ENCODE measurements around the gene SDHC. TPM values are rescaled to one million over a fixed set of nuclear protein-coding genes. Genes with fewer than 3 reads are reported as not detected.
"Not testable (repeated sequence)": the region's sequence is repeated elsewhere in the genome, so short reads cannot be mapped to it uniquely, and the experiment has no call there.

The SDHC gene
- total RNA-seq, 1 experiment from 2014 or later: 466 TPM

DNA sequence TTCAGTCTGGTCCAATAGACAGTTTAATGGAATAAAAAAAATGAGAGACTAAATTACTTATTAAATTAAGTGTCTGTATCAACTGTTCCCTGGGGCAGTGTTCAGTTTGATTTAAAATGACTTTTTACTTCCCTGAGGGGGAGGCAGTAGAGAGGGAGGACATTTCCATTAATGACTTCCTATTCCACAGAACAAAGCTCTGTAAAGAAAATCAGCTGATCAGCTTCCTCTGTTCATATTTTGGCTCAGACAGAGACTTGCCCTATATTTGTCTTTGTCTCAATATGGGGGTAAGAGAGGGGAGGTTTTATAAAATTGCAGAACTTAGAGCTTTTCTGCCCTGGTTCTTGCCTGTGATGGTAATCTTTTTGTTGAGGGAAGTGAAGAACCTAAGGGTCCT is 45.1 kb downstream of the SDHC start:
- H3K27me3 ChIP-seq: no peaks in the 10 kb centered on the region
- H3K36me3 ChIP-seq: peaks cover 29% of the 10 kb centered on the region
- DNase-seq: no peak
- no peaks in the 10 kb centered on the region for H3K9me3 ChIP-seq
- H3K4me3 ChIP-seq: no peak overlapping the region

DNA sequence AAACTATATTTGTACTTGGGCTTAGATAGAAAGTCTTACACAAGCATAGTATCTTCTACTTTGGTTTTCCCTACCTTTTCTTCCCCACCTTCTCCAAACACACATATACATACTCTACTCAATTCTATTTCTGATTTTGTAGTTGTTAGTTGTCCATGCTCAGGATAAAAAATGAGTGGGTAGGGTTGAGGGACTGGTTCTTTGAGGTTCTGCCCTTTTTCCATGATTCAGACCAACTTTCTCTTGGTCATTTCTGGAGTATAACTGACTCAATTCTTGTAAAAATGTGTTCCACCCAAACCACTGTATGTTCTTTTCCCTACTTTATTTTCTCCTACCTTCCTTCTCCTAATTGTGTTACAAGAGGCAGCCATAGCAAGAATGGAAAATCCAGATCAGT is 50.2 kb downstream of the SDHC start:
- DNase-seq: no peak
- H3K4me3 ChIP-seq: no peak overlapping the region
- peaks cover 31% of the 10 kb centered on the region for H3K36me3 ChIP-seq
- no peaks in the 10 kb centered on the region for H3K9me3 ChIP-seq
- no peaks in the 10 kb centered on the region for H3K27me3 ChIP-seq

DNA sequence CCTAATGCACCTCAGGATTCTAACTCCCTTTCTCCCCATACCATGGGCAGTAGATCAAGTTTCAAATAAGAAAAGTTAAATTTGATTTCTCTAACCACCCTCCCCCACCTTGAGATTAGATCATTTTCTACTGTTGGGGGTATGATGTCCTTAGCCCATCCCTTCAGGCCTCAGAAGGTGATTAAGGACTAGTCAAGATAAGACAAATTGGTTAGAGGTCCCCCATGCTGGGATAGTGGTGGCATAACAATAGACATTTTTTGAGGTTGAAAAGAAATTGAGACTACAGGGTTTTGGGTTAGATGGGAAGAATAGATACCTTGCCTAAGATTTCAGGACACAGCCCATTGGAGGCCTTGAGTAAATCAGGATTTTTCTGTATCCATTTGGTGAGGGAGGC is 51.0 kb downstream of the SDHC start:
- DNase-seq: no peak
- Histone ChIP-seq H3K9me3 (no peaks in the 10 kb centered on the region), H3K36me3 (peaks cover 28% of the 10 kb centered on the region), H3K27me3 (no peaks in the 10 kb centered on the region), H3K4me3 (no peak overlapping the region)

DNA sequence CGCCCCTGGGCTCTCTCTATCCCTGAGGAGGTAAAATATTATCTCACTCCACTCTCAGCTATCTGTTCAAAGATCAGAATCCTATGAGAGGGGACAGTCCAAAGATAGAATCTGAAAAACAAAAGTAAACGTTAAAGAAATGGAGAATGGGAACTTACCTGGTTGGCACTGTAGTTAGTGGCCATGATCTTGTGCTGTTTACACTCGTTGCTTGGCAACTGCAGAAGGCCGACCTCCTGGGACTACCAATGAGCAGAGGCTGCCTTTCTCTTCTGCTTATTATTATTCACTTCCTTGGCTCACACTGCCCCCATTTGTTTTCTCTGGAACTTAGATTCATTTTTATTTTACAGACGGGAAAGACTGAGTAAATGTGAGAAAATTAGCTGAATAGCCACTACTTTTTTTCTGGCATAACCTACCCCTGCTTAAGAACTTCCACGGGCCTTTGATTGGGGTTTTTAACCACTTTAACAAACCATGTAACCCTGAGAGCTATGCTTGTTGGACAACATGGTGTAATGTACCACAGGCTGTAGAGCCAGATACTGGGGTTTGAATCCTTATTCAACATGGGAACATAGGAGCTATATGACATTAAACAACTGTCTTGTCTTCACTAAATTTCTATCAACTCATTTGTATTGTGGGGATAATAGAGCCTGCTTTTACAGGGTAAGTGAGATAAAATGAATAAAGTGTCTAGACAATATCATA is 53.7 kb downstream of the SDHC start, which contains the start of gene CFAP126:
CFAP126 (minus strand) TSS at position 193 of the 717 bp plus-strand sequence; CDS start at position 185, 8 bp downstream.
- Histone ChIP-seq H3K4me3 (no peak within 1 kb of the TSS), H3K27me3 (no peaks in the 10 kb centered on the region), H3K36me3 (peaks cover 28% of the 10 kb centered on the region), H3K9me3 (no peaks in the 10 kb centered on the region)
- DNase-seq: peak; percentile 51

DNA sequence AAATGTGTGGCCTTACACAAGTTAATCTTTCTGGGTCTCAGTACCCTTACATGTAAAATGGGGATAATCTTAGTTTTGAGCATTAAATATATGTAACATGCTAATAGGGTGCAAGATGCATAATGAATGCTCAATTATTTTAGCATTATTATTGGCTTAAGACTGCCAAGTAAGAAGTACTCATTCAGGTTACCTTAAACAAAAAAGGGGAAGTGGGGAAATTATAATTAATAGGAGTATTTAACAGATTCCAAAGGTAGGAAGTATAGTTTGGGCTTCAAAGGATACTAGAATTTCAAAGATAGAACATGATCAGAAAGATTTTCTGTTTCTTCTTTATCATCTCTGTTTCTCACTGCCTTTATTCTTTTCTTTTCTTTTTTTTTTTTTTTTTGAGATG is 59.3 kb downstream of the SDHC start:
- DNase-seq: no peak
- H3K4me3 ChIP-seq: no peak overlapping the region
- no peaks in the 10 kb centered on the region for H3K36me3 ChIP-seq
- no peaks in the 10 kb centered on the region for H3K9me3 ChIP-seq
- H3K27me3 ChIP-seq: no peaks in the 10 kb centered on the region

DNA sequence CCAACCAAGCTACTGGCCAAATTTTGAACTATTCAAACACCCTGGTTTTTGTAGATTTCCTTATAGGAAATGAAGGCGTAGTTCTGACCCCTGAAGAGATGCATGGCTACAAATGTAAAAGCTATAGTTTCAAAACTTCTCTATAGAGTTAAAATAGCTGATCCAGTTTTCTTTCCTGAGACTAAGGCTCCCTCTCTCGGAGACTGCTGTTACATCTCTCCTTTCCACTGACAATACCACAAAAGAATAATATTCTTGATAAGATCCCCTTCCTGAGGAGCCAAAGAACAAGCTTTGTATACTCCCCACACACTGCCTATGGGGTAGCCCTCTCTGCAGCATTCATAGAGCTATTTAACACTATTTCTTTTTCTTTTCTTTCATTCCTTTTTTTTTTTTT is 60.2 kb downstream of the SDHC start:
- no peaks in the 10 kb centered on the region for H3K9me3 ChIP-seq
- H3K27me3 ChIP-seq: no peaks in the 10 kb centered on the region
- DNase-seq: no peak
- H3K4me3 ChIP-seq: no peak overlapping the region
- no peaks in the 10 kb centered on the region for H3K36me3 ChIP-seq

DNA sequence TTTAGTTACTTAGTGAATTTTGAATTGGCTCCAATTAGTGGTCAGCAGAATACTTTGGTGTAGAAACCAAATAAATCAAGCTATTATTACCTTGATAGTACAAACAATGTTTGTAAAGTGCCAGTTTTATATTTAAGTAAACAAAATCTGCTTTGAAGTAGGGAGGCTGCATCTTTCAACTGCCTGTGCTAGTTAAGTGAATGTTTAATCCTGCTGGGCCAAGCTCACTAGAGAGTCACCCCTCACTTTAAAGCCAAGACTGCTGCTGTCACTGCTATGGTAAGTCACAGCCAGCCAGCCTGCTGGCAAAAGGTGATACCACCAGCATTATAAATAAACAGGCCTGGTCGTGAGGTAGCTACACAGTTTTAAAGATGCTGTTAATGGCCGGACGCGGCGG is 63.8 kb downstream of the SDHC start:
- Histone ChIP-seq H3K4me3 (no peak overlapping the region), H3K9me3 (no peaks in the 10 kb centered on the region), H3K36me3 (no peaks in the 10 kb centered on the region), H3K27me3 (no peaks in the 10 kb centered on the region)
- no peak for DNase-seq

DNA sequence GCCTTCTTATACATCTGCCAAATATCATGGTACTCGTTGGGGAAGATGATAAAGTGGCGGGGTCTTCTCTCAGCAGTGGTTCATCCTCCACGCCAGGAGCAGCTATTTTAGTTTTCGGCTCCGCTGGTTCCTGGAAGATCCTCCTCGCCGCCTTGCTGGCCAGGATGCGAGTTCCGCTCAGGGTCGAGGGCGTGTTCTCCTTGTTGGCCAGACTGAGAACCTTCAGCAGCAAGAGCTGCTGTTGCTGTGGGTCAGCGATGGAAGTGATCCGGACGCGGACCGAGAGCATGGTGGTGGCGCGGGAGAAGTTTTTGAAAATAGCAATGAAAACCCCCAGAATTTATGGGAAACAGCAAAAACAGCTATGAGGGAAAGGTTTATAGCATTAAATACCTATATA is 64.9 kb downstream of the SDHC start:
- Histone ChIP-seq H3K4me3 (peak overlapping the region; percentile 40), H3K9me3 (no peaks in the 10 kb centered on the region)

DNA sequence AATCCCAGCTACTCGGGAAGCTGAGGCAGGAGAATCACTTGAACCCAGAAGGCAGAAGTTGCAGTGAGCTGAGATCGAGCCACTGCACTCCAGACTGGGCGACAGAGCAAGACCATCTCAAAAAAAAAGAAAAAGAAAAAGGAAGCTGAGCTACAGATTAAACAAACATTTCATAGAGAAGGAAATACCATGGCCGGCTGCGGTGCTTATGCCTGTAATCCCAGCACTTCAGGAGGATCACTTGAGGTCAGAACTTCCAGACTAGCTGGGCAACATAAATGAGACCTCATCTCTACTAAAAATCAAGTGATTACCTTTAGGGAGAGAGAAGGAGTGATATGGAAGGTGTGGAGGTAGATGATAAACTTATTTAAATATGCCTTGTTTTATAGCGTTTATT is 67.5 kb downstream of the SDHC start:
- Histone ChIP-seq H3K4me3 (no peak overlapping the region), H3K36me3 (no peaks in the 10 kb centered on the region), H3K27me3 (no peaks in the 10 kb centered on the region), H3K9me3 (no peaks in the 10 kb centered on the region)
- no peak for DNase-seq

More for the DNA sequence above, 64.9 kb downstream of the SDHC start:
- H3K27me3 ChIP-seq: no peaks in the 10 kb centered on the region
- peak; percentile 84 for DNase-seq
- no peaks in the 10 kb centered on the region for H3K36me3 ChIP-seq

DNA sequence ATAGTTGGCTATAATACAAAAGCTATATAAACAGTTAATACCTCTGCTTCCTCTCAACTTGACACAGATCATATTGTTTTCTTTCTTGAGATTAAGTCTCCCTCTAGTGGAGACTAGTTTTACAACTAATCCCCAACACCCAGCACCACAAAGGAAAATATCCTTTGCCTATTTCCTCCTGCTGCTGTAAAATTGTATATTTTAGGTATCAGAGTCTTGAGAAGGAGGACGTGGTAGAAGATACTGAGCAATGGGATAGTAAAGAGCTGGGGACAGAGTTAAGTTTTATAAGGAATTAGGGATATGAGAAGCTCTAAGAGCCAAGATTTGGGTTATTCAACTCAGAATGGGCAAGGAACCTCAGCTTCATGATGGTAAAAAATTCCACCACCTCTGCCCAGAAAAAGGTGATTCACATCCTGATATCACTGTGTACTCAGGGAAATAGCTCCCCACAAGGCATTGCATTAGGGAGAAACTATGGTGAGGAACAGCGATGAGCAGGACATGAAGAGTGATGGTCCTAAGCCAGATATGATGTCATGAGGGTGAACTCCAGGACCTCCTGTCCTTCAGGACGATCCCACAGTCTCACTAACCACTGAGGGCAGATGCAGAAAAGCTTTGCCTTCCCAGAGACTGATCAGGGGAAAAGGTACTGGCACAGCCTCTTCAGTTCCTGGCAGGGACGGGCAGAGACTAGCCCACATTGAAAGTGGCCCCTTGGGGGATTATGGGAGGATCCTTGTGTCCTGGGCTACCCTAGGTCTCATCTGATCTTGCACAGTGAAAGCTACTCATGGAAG is 68.2 kb downstream of the SDHC start:
- no peaks in the 10 kb centered on the region for H3K9me3 ChIP-seq
- DNase-seq: peak; percentile 73
- no peaks in the 10 kb centered on the region for H3K27me3 ChIP-seq
- H3K36me3 ChIP-seq: no peaks in the 10 kb centered on the region
- no peak overlapping the region for H3K4me3 ChIP-seq

DNA sequence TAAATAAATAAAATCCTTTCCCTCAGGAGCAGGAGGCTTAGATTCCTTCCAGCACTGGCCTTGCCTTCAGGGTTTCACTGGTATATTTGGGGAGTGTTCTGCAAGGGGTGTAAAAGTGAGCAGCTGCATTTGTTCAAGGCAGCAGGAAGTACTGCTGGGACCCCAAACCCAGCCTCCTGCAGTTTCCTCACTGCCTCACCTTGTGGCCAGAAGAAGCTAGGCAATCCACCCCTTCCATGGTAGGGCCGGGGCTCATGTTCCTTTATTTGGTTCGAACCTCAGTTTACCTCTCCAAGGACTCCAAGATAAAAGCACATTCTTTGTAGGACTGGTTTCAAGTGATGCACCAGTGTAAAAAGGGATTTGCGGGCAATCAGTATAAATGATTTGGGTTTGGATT is 74.5 kb downstream of the SDHC start:
- no peak for DNase-seq
- Histone ChIP-seq H3K9me3 (no peaks in the 10 kb centered on the region), H3K36me3 (no peaks in the 10 kb centered on the region), H3K4me3 (no peak overlapping the region), H3K27me3 (no peaks in the 10 kb centered on the region)

DNA sequence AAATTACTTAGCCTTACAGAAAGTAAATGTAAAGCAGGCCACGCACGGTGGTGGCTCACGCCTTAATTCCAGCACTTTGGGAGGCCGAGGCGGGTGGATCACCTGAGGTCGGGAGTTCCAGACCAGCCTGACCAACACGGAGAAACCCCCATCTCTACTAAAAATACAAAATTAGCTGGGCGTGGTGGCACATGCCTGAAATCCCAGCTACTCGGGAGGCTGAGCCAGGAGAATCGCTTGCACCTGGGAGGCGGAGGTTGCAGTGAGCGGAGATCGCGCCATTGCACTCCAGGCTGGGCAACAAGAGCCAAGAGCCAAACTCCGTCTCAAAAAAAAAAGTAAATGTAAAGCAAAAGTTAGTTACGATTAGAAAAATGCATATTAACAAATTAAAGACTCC is 75.0 kb downstream of the SDHC start:
- peak overlapping the region; percentile 66 for H3K4me3 ChIP-seq
- H3K36me3 ChIP-seq, DNase-seq, H3K9me3 ChIP-seq, H3K27me3 ChIP-seq: not testable (repeated sequence)

DNA sequence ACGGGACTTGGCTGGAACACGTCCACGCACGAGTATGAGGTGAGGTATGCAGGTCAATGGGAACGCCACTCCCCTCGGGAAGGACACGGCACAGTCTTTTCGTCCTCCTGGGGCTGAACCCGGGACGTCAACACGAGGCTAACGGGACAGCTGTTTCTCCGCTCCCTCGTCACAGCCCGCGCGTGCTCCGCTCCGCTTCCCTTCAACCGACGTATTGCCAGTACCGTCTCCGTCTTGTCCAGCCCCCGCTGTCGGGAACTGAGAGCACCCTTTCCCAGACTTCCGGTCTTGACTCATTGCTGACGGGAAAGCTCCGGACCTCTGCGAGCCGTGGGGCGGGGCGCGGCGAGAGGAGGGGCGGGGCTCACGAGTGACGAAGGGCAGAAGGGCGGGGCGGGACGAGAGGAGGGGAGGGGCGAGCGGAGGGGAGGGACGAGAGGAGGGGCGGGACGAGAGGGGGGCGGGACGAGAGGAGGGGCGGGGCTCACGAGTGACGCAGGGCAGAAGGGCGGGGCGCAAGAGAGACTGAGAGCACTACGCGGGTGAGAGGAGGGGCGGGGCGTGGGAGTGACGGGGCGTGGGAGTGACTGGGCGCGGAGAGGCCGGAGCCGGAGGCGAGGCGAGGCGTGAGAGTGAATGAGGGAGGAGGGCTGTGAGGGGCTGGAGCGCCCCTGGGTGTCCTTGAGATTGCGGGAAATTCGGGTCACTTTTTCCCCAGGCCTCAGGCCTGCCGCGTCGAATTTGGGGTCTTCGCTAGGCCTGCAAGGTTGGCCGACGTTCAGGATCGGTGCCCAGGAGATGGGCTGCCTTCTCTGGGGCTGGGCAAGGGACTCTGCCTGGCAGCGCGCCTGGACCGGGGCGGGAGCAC is 75.7 kb downstream of the SDHC start:
- H3K9me3 ChIP-seq: no peaks in the 10 kb centered on the region
- H3K4me3 ChIP-seq: peak overlapping the region; percentile 66
- peak; percentile 98 for DNase-seq
- no peaks in the 10 kb centered on the region for H3K27me3 ChIP-seq
- H3K36me3 ChIP-seq: no peaks in the 10 kb centered on the region

DNA sequence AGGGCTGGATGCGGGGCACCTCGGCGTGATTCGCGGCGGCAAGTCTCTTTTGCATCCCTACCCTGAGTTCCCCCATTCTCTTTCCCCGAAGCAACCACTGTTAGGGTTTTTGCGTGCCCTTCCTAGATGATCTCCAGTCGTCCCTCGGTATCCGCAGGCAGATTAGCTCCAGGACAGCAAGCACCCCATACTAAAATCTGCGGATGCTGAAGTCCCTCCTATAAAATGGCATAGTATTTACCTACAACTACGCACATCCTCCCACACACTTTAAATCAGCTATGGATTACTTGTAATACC is 76.3 kb downstream of the SDHC start:
- H3K36me3 ChIP-seq: no peaks in the 10 kb centered on the region
- no peak for DNase-seq
- H3K4me3 ChIP-seq: peak overlapping the region; percentile 66
- no peaks in the 10 kb centered on the region for H3K27me3 ChIP-seq
- H3K9me3 ChIP-seq: no peaks in the 10 kb centered on the region

DNA sequence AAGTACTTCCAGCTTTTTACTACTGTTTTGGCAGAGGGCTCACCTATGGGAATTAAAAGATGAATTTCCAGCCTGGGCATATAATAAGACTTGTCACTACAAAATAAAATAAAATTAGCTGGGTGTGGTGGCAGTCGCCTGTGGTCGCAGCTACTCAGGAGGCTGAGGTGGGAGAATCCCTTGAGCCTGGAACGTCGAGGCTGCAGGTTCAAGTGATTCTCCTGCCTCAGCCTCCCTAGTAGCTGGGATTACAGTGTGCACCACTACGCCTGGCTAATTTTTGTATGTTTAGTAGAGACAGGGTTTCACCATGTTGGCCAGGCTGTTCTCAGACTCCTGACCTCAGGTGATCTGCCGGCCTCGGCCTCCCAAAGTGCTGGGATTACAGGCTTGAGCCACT is 77.0 kb downstream of the SDHC start:
- not testable (repeated sequence) for DNase-seq, H3K4me3 ChIP-seq, H3K9me3 ChIP-seq, H3K36me3 ChIP-seq, H3K27me3 ChIP-seq

DNA sequence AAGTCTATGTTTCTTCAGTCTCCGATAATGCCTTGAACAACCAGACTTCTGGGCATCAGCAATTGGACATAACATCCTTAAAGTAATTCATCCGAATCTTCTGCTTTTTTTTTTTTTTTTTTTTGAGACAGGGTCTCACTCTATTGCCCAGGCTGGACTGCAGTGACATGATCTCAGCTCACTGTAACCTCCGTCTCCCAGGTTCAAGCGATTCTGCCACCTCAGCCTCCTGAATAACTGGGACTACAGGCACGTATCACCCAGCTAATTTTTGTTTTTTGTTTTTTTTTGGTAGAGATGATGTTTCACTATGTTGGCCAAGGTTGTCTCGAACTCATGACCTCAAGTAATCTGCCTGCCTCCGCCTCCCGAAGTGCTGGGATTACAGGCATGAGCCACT is 77.4 kb downstream of the SDHC start:
- Histone ChIP-seq H3K27me3 (no peaks in the 10 kb centered on the region), H3K9me3 (no peaks in the 10 kb centered on the region), H3K36me3 (no peaks in the 10 kb centered on the region), H3K4me3 (no peak overlapping the region)
- no peak for DNase-seq

DNA sequence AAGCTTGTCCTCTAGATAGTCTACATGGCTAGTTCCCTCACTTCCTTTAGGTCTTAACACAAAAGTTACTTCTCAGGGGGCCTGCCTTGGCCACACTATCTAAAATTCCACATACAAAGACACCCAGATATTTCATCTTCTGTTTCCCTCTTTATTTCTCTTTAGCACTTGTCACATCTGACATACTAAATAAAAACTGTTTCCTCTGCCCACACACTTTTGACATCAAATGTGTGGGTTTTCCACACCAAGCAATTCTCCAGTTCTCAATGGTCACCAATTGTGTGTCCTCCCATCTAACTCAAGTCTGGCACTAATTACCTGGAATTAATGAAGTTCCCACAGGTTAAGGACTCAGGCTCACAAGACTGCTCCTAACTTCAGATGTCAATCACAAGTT is 79.0 kb downstream of the SDHC start:
- no peaks in the 10 kb centered on the region for H3K9me3 ChIP-seq
- H3K36me3 ChIP-seq: no peaks in the 10 kb centered on the region
- no peaks in the 10 kb centered on the region for H3K27me3 ChIP-seq
- DNase-seq: no peak
- H3K4me3 ChIP-seq: no peak overlapping the region

All from MG63 (cell line).